ENCODE measurements around the gene NFIA.
"Not testable (repeated sequence)": the region's sequence is repeated elsewhere in the genome, so short reads cannot be mapped to it uniquely, and the experiment has no call there.

Gene NFIA

GRCh38 chr1:61447968-61448430, 365.6 kb downstream of the NFIA start:
- no peak for DNase-seq

GRCh38 chr1:61448914-61449313, 366.6 kb downstream of the NFIA start:
- DNase-seq = no peak

GRCh38 chr1:61449410-61449809, 367.0 kb downstream of the NFIA start:
- no peak for DNase-seq

GRCh38 chr1:61450454-61450853, 368.1 kb downstream of the NFIA start:
- DNase-seq = no peak

- DNase-seq = no peak
Observed at GRCh38 chr1:61450872-61451571, 368.7 kb downstream of the NFIA start.

- DNase-seq = no peak
Observed at GRCh38 chr1:61451572-61451968, 369.2 kb downstream of the NFIA start.

GRCh38 chr1:61452176-61453035, 370.0 kb downstream of the NFIA start:
- DNase-seq = no peak

- peak; percentile 96 for DNase-seq
Observed at GRCh38 chr1:61453111-61453961, 371.0 kb downstream of the NFIA start.

- no peak for DNase-seq
Observed at GRCh38 chr1:61455400-61455799, 373.0 kb downstream of the NFIA start.

- no peak for DNase-seq
Observed at GRCh38 chr1:61457526-61458040, 375.2 kb downstream of the NFIA start.

- DNase-seq = no peak
Observed at GRCh38 chr1:61459345-61459744, 377.0 kb downstream of the NFIA start.

GRCh38 chr1:61460191-61460590, 377.8 kb downstream of the NFIA start:
- DNase-seq = no peak

- DNase-seq = no peak
Observed at GRCh38 chr1:61461406-61462384, 379.3 kb downstream of the NFIA start.

- DNase-seq = no peak
Observed at GRCh38 chr1:61462628-61463027, 380.3 kb downstream of the NFIA start.

- DNase-seq = no peak
Observed at GRCh38 chr1:61463220-61463619, 380.9 kb downstream of the NFIA start.

GRCh38 chr1:61467836-61468235, 385.5 kb downstream of the NFIA start:
- DNase-seq = not testable (repeated sequence)

GRCh38 chr1:61469365-61469764, 387.0 kb downstream of the NFIA start:
- DNase-seq = no peak

- DNase-seq = no peak
Observed at GRCh38 chr1:61472876-61473275, 390.5 kb downstream of the NFIA start.

- no peak for DNase-seq
Observed at GRCh38 chr1:61474269-61474817, 392.0 kb downstream of the NFIA start.

GRCh38 chr1:61474963-61475362, 392.6 kb downstream of the NFIA start:
- no peak for DNase-seq

GRCh38 chr1:61477301-61477700, 394.9 kb downstream of the NFIA start:
- no peak for DNase-seq

All from NCI-H2227 treated with DMSO at 0.1 percent for 48 hours (cell line).